ENCODE results near the gene FOXO3. TPM values are rescaled to one million over a fixed set of nuclear protein-coding genes. Genes with fewer than 3 reads are reported as not detected.
"Not testable (repeated sequence)": the region's sequence is repeated elsewhere in the genome, so short reads cannot be mapped to it uniquely, and the experiment has no call there.

FOXO3 gene
- total RNA-seq, 4 donors from 2014 or later = 52.3 to 71.2 (median 61.3) TPM

- H3K4me1 ChIP-seq = no peaks in the 10 kb centered on the region
- H3K9me3 ChIP-seq = no peaks in the 10 kb centered on the region
- DNase-seq = no peak
- intact Hi-C loops (cut with DNase I; ENCODE audit: low total_unique reads) = loop anchor here (10.0 kb wide), 1 partner anchor 410 kb away; no protein-coding TSS in a partner anchor
- H3K27me3 ChIP-seq = no peaks in the 10 kb centered on the region
- no peak overlapping the region for H3K27ac ChIP-seq
- no peaks in the 10 kb centered on the region for H3K36me3 ChIP-seq
- H3K4me3 ChIP-seq = no peak overlapping the region
- TF ChIP-seq POLR2A (IDR thresholded peaks at IDR 0.05) (no peak), CTCF (IDR thresholded peaks at IDR 0.05) (no peak)
These were observed 36.0 kb upstream of the FOXO3 start for GRCh38 chr6:108524528-108525248.

DNA sequence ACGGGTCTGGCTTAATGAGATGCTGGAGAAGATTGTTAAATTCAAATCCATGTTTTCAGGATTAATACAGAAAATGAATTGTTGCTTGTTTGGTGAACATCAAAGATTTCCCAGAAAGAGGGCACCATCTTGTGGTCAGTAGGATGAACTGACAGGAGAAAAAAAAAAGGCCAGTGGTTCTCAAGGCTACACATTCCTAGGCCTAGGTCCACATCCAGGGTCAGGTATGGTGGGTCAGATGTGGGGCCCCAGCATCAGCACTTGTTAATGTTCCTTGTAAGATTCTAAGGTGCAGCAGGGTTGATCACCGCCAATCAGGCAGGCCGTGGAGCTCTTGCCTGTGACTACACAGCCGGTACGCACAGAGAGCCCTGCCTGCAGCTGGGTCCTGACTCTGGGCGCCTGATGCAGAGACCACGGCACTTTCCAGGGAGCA lies 34.0 kb upstream of the FOXO3 start:
- Histone ChIP-seq H3K27ac (no peak overlapping the region), H3K9me3 (no peaks in the 10 kb centered on the region), H3K27me3 (no peaks in the 10 kb centered on the region), H3K4me1 (no peaks in the 10 kb centered on the region), H3K36me3 (no peaks in the 10 kb centered on the region), H3K4me3 (no peak overlapping the region)
- TF ChIP-seq POLR2A (IDR thresholded peaks at IDR 0.05) = no peak
- TF ChIP-seq CTCF (IDR thresholded peaks at IDR 0.05) = peak; percentile 63 to 79 (median 70)
- DNase-seq = no peak
- intact Hi-C loops (cut with DNase I; ENCODE audit: low total_unique reads) = loop anchor here (10.0 kb wide), 1 partner anchor 412 kb away; no protein-coding TSS in a partner anchor

GRCh38 chr6:108528878-108529277 lies 31.8 kb upstream of the FOXO3 start:
- H3K36me3 ChIP-seq = no peaks in the 10 kb centered on the region
- intact Hi-C loops (cut with DNase I; ENCODE audit: low total_unique reads) = loop anchor here (10.0 kb wide), 1 partner anchor 414 kb away; no protein-coding TSS in a partner anchor
- no peaks in the 10 kb centered on the region for H3K27me3 ChIP-seq
- H3K4me1 ChIP-seq = no peaks in the 10 kb centered on the region
- no peak overlapping the region for H3K4me3 ChIP-seq
- TF ChIP-seq CTCF (IDR thresholded peaks at IDR 0.05) (no peak), POLR2A (IDR thresholded peaks at IDR 0.05) (no peak)
- H3K9me3 ChIP-seq = no peaks in the 10 kb centered on the region
- no peak overlapping the region for H3K27ac ChIP-seq
- DNase-seq = no peak

- no peak for TF ChIP-seq POLR2A (IDR thresholded peaks at IDR 0.05)
- no peak for TF ChIP-seq CTCF (IDR thresholded peaks at IDR 0.05)
- no peak for DNase-seq
- no peaks in the 10 kb centered on the region for H3K4me1 ChIP-seq
- no peaks in the 10 kb centered on the region for H3K9me3 ChIP-seq
- no peak overlapping the region for H3K4me3 ChIP-seq
- H3K36me3 ChIP-seq = no peaks in the 10 kb centered on the region
- no peaks in the 10 kb centered on the region for H3K27me3 ChIP-seq
- intact Hi-C loops (cut with DNase I; ENCODE audit: low total_unique reads) = no loop called here
- no peak overlapping the region for H3K27ac ChIP-seq
These were observed 29.4 kb upstream of the FOXO3 start for GRCh38 chr6:108531332-108531731.

DNA sequence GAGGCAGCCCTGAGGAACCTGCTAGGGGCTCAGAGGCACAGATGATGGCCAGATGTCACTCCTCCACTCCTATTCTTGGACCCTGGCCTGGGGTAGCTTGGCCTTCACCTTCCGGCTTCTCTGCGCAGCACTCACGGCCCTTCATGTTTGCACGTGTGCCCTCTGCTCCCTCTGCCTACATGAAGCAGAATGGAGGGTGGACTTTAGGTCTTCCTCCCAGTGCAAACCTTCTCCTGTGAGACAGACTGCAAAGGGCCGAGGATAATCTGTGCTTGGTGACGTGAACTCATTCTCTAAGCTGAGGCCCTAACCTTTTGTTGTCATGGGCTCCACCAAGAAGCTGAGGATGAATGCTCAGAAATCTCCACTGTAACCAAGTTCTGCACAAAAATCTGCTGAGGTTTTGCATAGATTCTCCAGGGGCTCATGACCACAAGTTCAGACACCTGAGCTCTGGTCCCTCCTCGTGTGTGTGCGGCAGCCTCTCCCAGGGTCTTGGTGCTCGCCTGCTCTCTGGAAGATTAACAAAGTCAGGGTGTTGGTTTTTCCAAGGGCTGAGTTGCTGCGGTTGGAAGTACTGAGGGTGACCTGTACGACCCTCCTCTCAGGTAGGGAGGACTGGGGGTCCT lies 25.5 kb upstream of the FOXO3 start:
- H3K36me3 ChIP-seq = no peaks in the 10 kb centered on the region
- H3K27me3 ChIP-seq = no peaks in the 10 kb centered on the region
- no peak for TF ChIP-seq POLR2A (IDR thresholded peaks at IDR 0.05)
- TF ChIP-seq CTCF (IDR thresholded peaks at IDR 0.05) = no peak
- DNase-seq = no peak
- H3K4me1 ChIP-seq = no peaks in the 10 kb centered on the region
- intact Hi-C loops (cut with DNase I; ENCODE audit: low total_unique reads) = no loop called here
- H3K27ac ChIP-seq = no peak overlapping the region
- no peaks in the 10 kb centered on the region for H3K9me3 ChIP-seq
- H3K4me3 ChIP-seq = no peak overlapping the region

DNA sequence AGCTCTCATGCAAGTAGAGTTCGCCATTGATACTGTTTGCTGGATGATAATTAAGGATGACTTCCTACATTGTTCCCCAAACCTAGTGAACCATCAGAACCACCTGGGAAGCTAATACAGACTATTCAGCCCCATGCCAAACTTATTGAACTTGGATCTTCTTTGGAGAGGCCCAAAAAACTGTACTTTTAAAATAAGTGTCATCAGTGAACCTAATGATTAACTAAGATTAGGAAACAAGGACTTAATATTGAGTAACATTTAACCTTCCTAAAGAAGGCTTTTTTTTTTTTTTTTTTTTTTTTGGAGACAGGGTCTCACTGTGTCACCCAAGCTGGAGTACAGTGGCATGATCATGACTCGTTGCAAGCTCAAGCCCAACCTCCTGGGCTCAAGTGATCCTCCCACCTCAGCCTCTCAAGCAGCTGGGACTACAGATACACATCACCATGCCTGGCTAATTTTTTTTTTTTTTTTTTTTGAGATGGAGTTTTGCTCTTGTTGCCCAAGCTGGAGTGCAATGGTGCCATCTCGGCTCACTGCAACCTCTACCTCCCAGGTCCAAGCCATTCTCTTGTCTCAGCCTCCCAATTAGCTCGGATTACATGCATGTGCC lies 24.7 kb upstream of the FOXO3 start:
- H3K27me3 ChIP-seq; H3K36me3 ChIP-seq; intact Hi-C loops (cut with DNase I; ENCODE audit: low total_unique reads); H3K4me1 ChIP-seq; H3K27ac ChIP-seq; H3K9me3 ChIP-seq; H3K4me3 ChIP-seq; DNase-seq: not testable (repeated sequence)

All from uterus (tissue), 4 donors.